ENCODE measurements around the gene MYLK4. TPM values are rescaled to one million over a fixed set of nuclear protein-coding genes. Genes with fewer than 3 reads are reported as not detected.

Gene MYLK4
- total and polyA plus RNA-seq, 2 donors (not counting 3 experiments of a cell fraction or from before 2014, with no cell fraction given), result 0.41 to 0.62 TPM

DNA sequence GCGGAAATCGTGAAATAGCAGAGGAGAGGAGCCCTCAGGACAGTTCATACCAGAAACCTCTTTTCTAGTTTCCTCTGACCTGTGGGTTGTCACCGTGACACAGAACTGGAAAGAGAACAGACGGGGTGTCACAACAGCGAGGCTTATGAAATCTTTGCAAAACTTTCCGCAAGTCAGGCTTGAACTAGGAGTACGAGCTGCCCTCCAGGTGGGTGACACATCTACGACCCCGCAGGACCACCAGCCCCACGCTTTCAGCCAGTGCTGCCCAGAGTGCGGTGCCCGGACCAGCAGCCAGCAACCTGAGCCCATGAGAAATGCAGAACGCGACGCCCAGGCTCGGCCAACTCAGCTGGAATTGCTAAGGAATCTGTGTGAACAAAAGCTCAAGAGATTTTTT, 45.2 kb upstream of the MYLK4 start:
- peaks cover 15% of the 10 kb centered on the region for H3K4me1 ChIP-seq (ENCODE audit: control insufficient read depth, extremely low read depth, insufficient read depth, low read length)
- no peaks in the 10 kb centered on the region for H3K79me2 ChIP-seq (ENCODE audit: control insufficient read depth, insufficient read depth, low read length)
- TF ChIP-seq JUN (IDR thresholded peaks at IDR 0.05; ENCODE audit: borderline replicate concordance, insufficient read depth, insufficient read length, low read depth) (no peak), POLR2A (IDR thresholded peaks at IDR 0.05; ENCODE audit: low read depth, low read length) (no peak)
- H3K36me3 ChIP-seq (ENCODE audit: control insufficient read depth in 2 of 2, extremely low read depth in 1 of 2, insufficient read depth in 2 of 2, low read length in 2 of 2), result no peaks in the 10 kb centered on the region
- no peaks in the 10 kb centered on the region for H3K9me1 ChIP-seq (replicated peaks; ENCODE audit: control insufficient read depth, extremely low read depth, insufficient read depth, low read length)
- no peak overlapping the region for H3K9ac ChIP-seq (replicated peaks; ENCODE audit: extremely low read depth, insufficient read depth, low read length)
- intact Hi-C loops (cut with micrococcal nuclease), result no loop called here
- no peak overlapping the region for H2AFZ ChIP-seq (ENCODE audit: low read depth, low read length)
- DNase-seq (ENCODE audit: low read depth, low spot score) (no peak), FAIRE-seq (no peak)
- no peak overlapping the region for H3K4me3 ChIP-seq (replicated peaks in 1 of 3; ENCODE audit: insufficient read depth in 1 of 3, low read depth in 1 of 3, low read length in 3 of 3)
- H3K9me3 ChIP-seq (replicated peaks; ENCODE audit: control insufficient read depth, insufficient read depth, low read length), result no peaks in the 10 kb centered on the region
- no peaks in the 10 kb centered on the region for H4K20me1 ChIP-seq (replicated peaks; ENCODE audit: control insufficient read depth, extremely low read depth, insufficient read depth, low read length)
- no peaks in the 10 kb centered on the region for H3K27me3 ChIP-seq (ENCODE audit: control insufficient read depth in 2 of 2, insufficient read depth in 2 of 2, low read length in 2 of 2)
- dilution Hi-C loops (cut with MboI; ENCODE audit: extremely low pct_ligation_motif_present, low sequenced_read_pairs), result no loop called here
- CTCF ChIA-PET, result interaction anchor here (1.3 kb wide), 1 partner anchor 50 kb away, joined by 6 read pairs; no protein-coding TSS in a partner anchor
- no TSS peak for BruUV-seq (replicated peaks)
- H3K4me2 ChIP-seq (ENCODE audit: insufficient read depth, low read length), result no peak overlapping the region
- POLR2A ChIA-PET, result interaction anchor here (0.9 kb wide), 1 partner anchor 107 kb away, joined by 3 read pairs; the partner anchor contains the start of gene SERPINB9
- H3K27ac ChIP-seq (ENCODE audit: insufficient read depth, low read depth, low read length), result no peak overlapping the region

DNA sequence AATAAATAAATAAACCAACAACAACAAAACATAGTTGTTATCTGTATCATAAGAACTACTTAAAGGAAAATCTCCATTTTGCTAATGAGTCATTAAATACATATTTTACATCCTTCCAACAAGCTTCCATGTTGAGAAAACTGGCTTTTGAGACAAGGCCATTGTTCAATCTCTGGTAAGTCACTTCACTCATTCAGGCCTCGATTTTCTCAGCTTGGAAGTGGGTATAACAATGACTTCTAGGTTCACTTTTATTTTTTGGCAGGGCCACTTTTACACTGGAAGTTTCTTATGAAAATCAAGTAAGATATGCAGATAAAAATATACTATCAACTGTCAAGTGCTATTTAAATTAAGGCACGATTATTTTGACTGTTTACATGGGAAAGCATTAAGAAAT, 44.4 kb upstream of the MYLK4 start:
- TF ChIP-seq POLR2AphosphoS5 (IDR thresholded peaks at IDR 0.05; ENCODE audit: insufficient read depth, low read depth, low read length) (no peak), FOS (IDR thresholded peaks at IDR 0.05; ENCODE audit: borderline replicate concordance, insufficient read depth, low read length) (no peak), MYC (IDR thresholded peaks at IDR 0.05; ENCODE audit: low read depth, low read length) (no peak), EZH2 (IDR thresholded peaks at IDR 0.05; ENCODE audit: borderline replicate concordance, low read depth, low read length, severe bottlenecking) (no peak), GATA2 (IDR thresholded peaks at IDR 0.05; ENCODE audit: insufficient read depth, insufficient read length, low read depth, low read length) (no peak), POLR2A (IDR thresholded peaks at IDR 0.05; ENCODE audit: low read depth, low read length) (no peak), JUN (IDR thresholded peaks at IDR 0.05; ENCODE audit: borderline replicate concordance, insufficient read depth, insufficient read length, low read depth) (no peak)
- TF ChIP-seq, protein P1, sequence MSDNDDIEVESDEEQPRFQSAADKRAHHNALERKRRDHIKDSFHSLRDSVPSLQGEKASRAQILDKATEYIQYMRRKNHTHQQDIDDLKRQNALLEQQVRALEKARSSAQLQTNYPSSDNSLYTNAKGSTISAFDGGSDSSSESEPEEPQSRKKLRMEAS (IDR thresholded peaks at IDR 0.05; ENCODE audit: insufficient read depth, insufficient read length), result no peak
- TF ChIP-seq, protein P2, sequence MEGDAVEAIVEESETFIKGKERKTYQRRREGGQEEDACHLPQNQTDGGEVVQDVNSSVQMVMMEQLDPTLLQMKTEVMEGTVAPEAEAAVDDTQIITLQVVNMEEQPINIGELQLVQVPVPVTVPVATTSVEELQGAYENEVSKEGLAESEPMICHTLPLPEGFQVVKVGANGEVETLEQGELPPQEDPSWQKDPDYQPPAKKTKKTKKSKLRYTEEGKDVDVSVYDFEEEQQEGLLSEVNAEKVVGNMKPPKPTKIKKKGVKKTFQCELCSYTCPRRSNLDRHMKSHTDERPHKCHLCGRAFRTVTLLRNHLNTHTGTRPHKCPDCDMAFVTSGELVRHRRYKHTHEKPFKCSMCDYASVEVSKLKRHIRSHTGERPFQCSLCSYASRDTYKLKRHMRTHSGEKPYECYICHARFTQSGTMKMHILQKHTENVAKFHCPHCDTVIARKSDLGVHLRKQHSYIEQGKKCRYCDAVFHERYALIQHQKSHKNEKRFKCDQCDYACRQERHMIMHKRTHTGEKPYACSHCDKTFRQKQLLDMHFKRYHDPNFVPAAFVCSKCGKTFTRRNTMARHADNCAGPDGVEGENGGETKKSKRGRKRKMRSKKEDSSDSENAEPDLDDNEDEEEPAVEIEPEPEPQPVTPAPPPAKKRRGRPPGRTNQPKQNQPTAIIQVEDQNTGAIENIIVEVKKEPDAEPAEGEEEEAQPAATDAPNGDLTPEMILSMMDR (IDR thresholded peaks at IDR 0.05; ENCODE audit: extremely low read depth in 1 of 2, insufficient read depth in 1 of 2, low read depth in 1 of 2, low read length in 2 of 2), result no peak
- Histone ChIP-seq H3K9me3 (replicated peaks; ENCODE audit: control insufficient read depth, insufficient read depth, low read length) (no peaks in the 10 kb centered on the region), H3K36me3 (ENCODE audit: control insufficient read depth in 2 of 2, extremely low read depth in 1 of 2, insufficient read depth in 2 of 2, low read length in 2 of 2) (no peaks in the 10 kb centered on the region), H3K27me3 (ENCODE audit: control insufficient read depth in 2 of 2, insufficient read depth in 2 of 2, low read length in 2 of 2) (no peaks in the 10 kb centered on the region), H4K20me1 (replicated peaks; ENCODE audit: control insufficient read depth, extremely low read depth, insufficient read depth, low read length) (no peaks in the 10 kb centered on the region), H2AFZ (ENCODE audit: low read depth, low read length) (no peak overlapping the region), H3K4me2 (ENCODE audit: insufficient read depth, low read length) (no peak overlapping the region), H3K4me1 (ENCODE audit: control insufficient read depth, extremely low read depth, insufficient read depth, low read length) (peaks cover 11% of the 10 kb centered on the region), H3K9ac (replicated peaks; ENCODE audit: extremely low read depth, insufficient read depth, low read length) (no peak overlapping the region), H3K79me2 (ENCODE audit: control insufficient read depth, insufficient read depth, low read length) (no peaks in the 10 kb centered on the region), H3K27ac (ENCODE audit: insufficient read depth, low read depth, low read length) (no peak overlapping the region), H3K4me3 (replicated peaks in 1 of 3; ENCODE audit: insufficient read depth in 1 of 3, low read depth in 1 of 3, low read length in 3 of 3) (no peak overlapping the region), H3K9me1 (replicated peaks; ENCODE audit: control insufficient read depth, extremely low read depth, insufficient read depth, low read length) (no peaks in the 10 kb centered on the region)
- intact Hi-C loops (cut with micrococcal nuclease), result no loop called here
- ChIA-PET POLR2A (interaction anchor here (0.9 kb wide), 1 partner anchor 108 kb away, joined by 3 read pairs; the partner anchor contains the start of gene SERPINB9), CTCF (interaction anchor here (1.5 to 2.2 kb wide), 2 partner anchors 47 to 138 kb away, joined by 3 to 6 read pairs; partner anchors contain the start of gene SERPINB1)
- dilution Hi-C loops (cut with MboI; ENCODE audit: extremely low pct_ligation_motif_present, low sequenced_read_pairs), result no loop called here
- FAIRE-seq (no peak), DNase-seq (ENCODE audit: low read depth, low spot score) (no peak)
- no TSS peak for BruUV-seq (replicated peaks)
